Trophoblast cell (in vitro differentiated cells and primary cell): ENCODE results near the gene SCFD2.

Source experiments
- DNase-seq, 2 donors: peaks; one replicate each; pipeline ENCODE4 v3.0.0-alpha.2; 2016
- H2AFZ ChIP-seq: 2 replicates; pipeline ENCODE4 v1.6.1; 2013; ENCODE audit warnings: low read length, moderate library complexity, mild to moderate bottlenecking; ENCODE audit not compliant: insufficient read depth, poor library complexity
- H2AK5ac ChIP-seq: 2 replicates; pipeline ENCODE4 v1.6.1; 2013; ENCODE audit warnings: mild to moderate bottlenecking, low read length
- H2BK120ac ChIP-seq: 2 replicates; pipeline ENCODE4 v1.6.1; 2013; ENCODE audit warnings: low read length, mild to moderate bottlenecking, moderate library complexity; ENCODE audit not compliant: insufficient read depth, poor library complexity
- H2BK12ac ChIP-seq: 2 replicates; pipeline ENCODE4 v1.6.1; 2013; ENCODE audit warnings: mild to moderate bottlenecking, low read length, moderate library complexity
- H2BK5ac ChIP-seq: 2 replicates; pipeline ENCODE4 v1.6.1; 2013; ENCODE audit warnings: low read length, low read depth, moderate library complexity, mild to moderate bottlenecking; ENCODE audit not compliant: poor library complexity
- H3K14ac ChIP-seq: 2 replicates; pipeline ENCODE4 v1.6.1; 2013; ENCODE audit warnings: mild to moderate bottlenecking, low read length
- H3K18ac ChIP-seq: 2 replicates; pipeline ENCODE4 v1.6.1; 2013; ENCODE audit warnings: mild to moderate bottlenecking, low read length
- H3K23ac ChIP-seq: 2 replicates; pipeline ENCODE4 v1.6.1; 2013; ENCODE audit warnings: low read length
- H3K27ac ChIP-seq: 2 replicates; pipeline ENCODE4 v1.5.1; 2013; ENCODE audit warnings: low read depth, mild to moderate bottlenecking, inconsistent platforms, low read length, moderate library complexity
- H3K27me3 ChIP-seq: 2 replicates; pipeline ENCODE4 v1.6.1; 2013; ENCODE audit warnings: inconsistent platforms, mild to moderate bottlenecking, low read length, moderate library complexity; ENCODE audit not compliant: insufficient read depth
- H3K36me3 ChIP-seq, 2 experiments: 1 replicate in 1 of 2; 2 replicates in 1 of 2; pipeline ENCODE4 v1.6.1; 2013; ENCODE audit warnings: low read length in 2 of 2, mild to moderate bottlenecking in 2 of 2, moderate library complexity in 1 of 2; ENCODE audit not compliant: insufficient read depth in 2 of 2, control insufficient read depth in 1 of 2
- H3K4ac ChIP-seq: 2 replicates; pipeline ENCODE4 v1.6.1; 2013; ENCODE audit warnings: low read depth, mild to moderate bottlenecking, low read length, moderate library complexity
- H3K4me1 ChIP-seq, 2 experiments: 1 replicate in 1 of 2; 2 replicates in 1 of 2; pipeline ENCODE4 v1.6.1; 2013; ENCODE audit warnings: low read length in 2 of 2, mild to moderate bottlenecking in 2 of 2, moderate library complexity in 1 of 2; ENCODE audit not compliant: insufficient read depth in 2 of 2, control insufficient read depth in 1 of 2
- H3K4me2 ChIP-seq: 2 replicates; pipeline ENCODE4 v1.6.1; 2013; ENCODE audit warnings: inconsistent platforms, mild to moderate bottlenecking, low read length, moderate library complexity
- H3K4me3 ChIP-seq: 2 replicates; pipeline ENCODE4 v1.5.1; 2013; ENCODE audit warnings: mild to moderate bottlenecking, low read depth, low read length, inconsistent platforms
- H3K79me1 ChIP-seq: one replicate; pipeline ENCODE4 v1.6.1; 2013; ENCODE audit warnings: low read length
- H3K79me2 ChIP-seq: 2 replicates; pipeline ENCODE4 v1.6.1; 2013; ENCODE audit warnings: low read length, mild to moderate bottlenecking; ENCODE audit not compliant: control insufficient read depth, insufficient read depth, poor library complexity
- H3K9ac ChIP-seq: 2 replicates; pipeline ENCODE4 v1.6.1; 2013; ENCODE audit warnings: mild to moderate bottlenecking, low read length
- H3K9me3 ChIP-seq: 2 replicates; pipeline ENCODE4 v1.6.1; 2013; ENCODE audit warnings: low read depth, mild to moderate bottlenecking, control low read depth, inconsistent platforms, low read length; ENCODE audit not compliant: insufficient read depth
- H4K12ac ChIP-seq: 2 replicates; pipeline ENCODE4 v1.6.1; 2013; ENCODE audit warnings: low read depth, mild to moderate bottlenecking, low read length, moderate library complexity
- H4K8ac ChIP-seq: 2 replicates; pipeline ENCODE4 v1.6.1; 2013; ENCODE audit warnings: low read depth, mild to moderate bottlenecking, low read length, moderate library complexity
- H4K91ac ChIP-seq: one replicate; pipeline ENCODE4 v1.6.1; 2013; ENCODE audit warnings: low read depth, mild to moderate bottlenecking, low read length, moderate library complexity
- WGBS: extraction: QIAGEN DNeasy Blood & Tissue Kit; methylation state at CpG from one replicate; pipeline ENCODE4 v1.1.7; 2013; ENCODE audit warnings: missing lambda C conversion rate; ENCODE audit not compliant: insufficient read length, insufficient coverage; ENCODE audit errors: extremely low coverage; 5-methylcytosine and 5-hydroxymethylcytosine counted together

SCFD2 gene

DNA sequence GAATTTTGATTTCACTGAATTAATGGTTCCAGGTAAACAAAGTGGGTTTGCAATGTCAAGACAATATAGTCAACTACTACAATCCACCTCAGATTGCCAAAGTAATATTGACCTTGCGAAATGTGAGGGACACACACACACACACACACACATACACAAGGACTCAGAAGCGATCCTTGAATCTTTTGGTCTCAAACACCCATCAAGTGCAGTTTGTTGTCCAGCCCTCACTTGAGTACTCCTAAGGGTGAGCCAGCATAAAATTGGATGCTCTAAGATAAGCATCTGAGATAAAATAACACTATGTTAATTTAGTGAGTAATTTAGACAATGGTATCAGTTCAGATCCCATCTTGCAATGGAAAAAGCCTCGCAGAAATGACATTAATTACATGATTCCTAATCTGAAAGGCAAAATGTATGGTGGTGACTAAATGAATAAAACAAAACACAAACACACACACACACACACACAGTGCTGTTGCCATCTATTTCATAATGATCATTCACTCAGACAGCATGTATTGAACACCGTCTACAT is 401.2 kb downstream of the SCFD2 start:
- no peak overlapping the region for H2AFZ ChIP-seq
- no peak overlapping the region for H3K23ac ChIP-seq
- no peaks in the 10 kb centered on the region for H3K27me3 ChIP-seq
- H4K91ac ChIP-seq, result no peak overlapping the region
- H3K4me3 ChIP-seq, result no peak overlapping the region
- H3K27ac ChIP-seq, result no peak overlapping the region
- peak; percentile 59 to 90 for DNase-seq
- no peaks in the 10 kb centered on the region for H3K79me1 ChIP-seq
- H3K4me1 ChIP-seq, result peaks cover 0 to 6% of the 10 kb centered on the region in 2 experiments
- whole genome bisulfite sequencing, result no CpG with 5 or more reads among the region's 4 CpGs
- no peak overlapping the region for H2BK120ac ChIP-seq
- H2BK5ac ChIP-seq, result no peak overlapping the region
- no peak overlapping the region for H3K9ac ChIP-seq
- H2BK12ac ChIP-seq, result no peak overlapping the region
- H2AK5ac ChIP-seq, result no peak overlapping the region
- no peak overlapping the region for H3K4ac ChIP-seq
- no peaks in the 10 kb centered on the region for H3K79me2 ChIP-seq
- no peak overlapping the region for H4K8ac ChIP-seq
- H3K4me2 ChIP-seq, result no peak overlapping the region
- H4K12ac ChIP-seq, result no peak overlapping the region
- H3K9me3 ChIP-seq, result peaks cover 1% of the 10 kb centered on the region
- H3K36me3 ChIP-seq, result no peaks in the 10 kb centered on the region
- no peak overlapping the region for H3K18ac ChIP-seq
- H3K14ac ChIP-seq, result no peak overlapping the region

- no peak for DNase-seq
- H3K27me3 ChIP-seq, result no peaks in the 10 kb centered on the region
- no peaks in the 10 kb centered on the region for H3K79me1 ChIP-seq
- H4K12ac ChIP-seq, result no peak overlapping the region
- H3K4me1 ChIP-seq, result peaks cover 0 to 6% of the 10 kb centered on the region in 2 experiments
- no peak overlapping the region for H3K4me3 ChIP-seq
- H4K8ac ChIP-seq, result no peak overlapping the region
- no peak overlapping the region for H3K27ac ChIP-seq
- H2BK120ac ChIP-seq, result no peak overlapping the region
- H2AFZ ChIP-seq, result no peak overlapping the region
- no peak overlapping the region for H3K14ac ChIP-seq
- H3K9ac ChIP-seq, result no peak overlapping the region
- no peak overlapping the region for H2AK5ac ChIP-seq
- H3K4ac ChIP-seq, result no peak overlapping the region
- no peak overlapping the region for H2BK5ac ChIP-seq
- no peak overlapping the region for H3K18ac ChIP-seq
- peaks cover 1% of the 10 kb centered on the region for H3K9me3 ChIP-seq
- H2BK12ac ChIP-seq, result no peak overlapping the region
- no peaks in the 10 kb centered on the region for H3K36me3 ChIP-seq
- no peak overlapping the region for H3K23ac ChIP-seq
- H3K79me2 ChIP-seq, result no peaks in the 10 kb centered on the region
- no peak overlapping the region for H3K4me2 ChIP-seq
- H4K91ac ChIP-seq, result no peak overlapping the region
Measured at GRCh38 chr4:52964011-52964410, 401.9 kb downstream of the SCFD2 start.

- no peak overlapping the region for H2BK12ac ChIP-seq
- no peak overlapping the region for H2BK120ac ChIP-seq
- H3K9ac ChIP-seq, result no peak overlapping the region
- WGBS, result no CpG with 5 or more reads among the region's 3 CpGs
- no peak overlapping the region for H3K18ac ChIP-seq
- no peaks in the 10 kb centered on the region for H3K9me3 ChIP-seq
- no peak overlapping the region for H4K8ac ChIP-seq
- no peaks in the 10 kb centered on the region for H3K27me3 ChIP-seq
- H3K36me3 ChIP-seq, result no peaks in the 10 kb centered on the region
- H2BK5ac ChIP-seq, result no peak overlapping the region
- no peak overlapping the region for H2AFZ ChIP-seq
- no peak overlapping the region for H3K4me2 ChIP-seq
- H3K14ac ChIP-seq, result no peak overlapping the region
- H2AK5ac ChIP-seq, result no peak overlapping the region
- no peaks in the 10 kb centered on the region for H3K79me2 ChIP-seq
- no peak overlapping the region for H4K91ac ChIP-seq
- no peak overlapping the region for H3K27ac ChIP-seq
- H4K12ac ChIP-seq, result no peak overlapping the region
- H3K4ac ChIP-seq, result no peak overlapping the region
- no peak for DNase-seq
- H3K4me1 ChIP-seq, result peaks cover 0 to 4% of the 10 kb centered on the region in 2 experiments
- no peak overlapping the region for H3K23ac ChIP-seq
- H3K79me1 ChIP-seq, result no peaks in the 10 kb centered on the region
- H3K4me3 ChIP-seq, result no peak overlapping the region
Measured at GRCh38 chr4:52962721-52963120, 403.1 kb downstream of the SCFD2 start.

DNA sequence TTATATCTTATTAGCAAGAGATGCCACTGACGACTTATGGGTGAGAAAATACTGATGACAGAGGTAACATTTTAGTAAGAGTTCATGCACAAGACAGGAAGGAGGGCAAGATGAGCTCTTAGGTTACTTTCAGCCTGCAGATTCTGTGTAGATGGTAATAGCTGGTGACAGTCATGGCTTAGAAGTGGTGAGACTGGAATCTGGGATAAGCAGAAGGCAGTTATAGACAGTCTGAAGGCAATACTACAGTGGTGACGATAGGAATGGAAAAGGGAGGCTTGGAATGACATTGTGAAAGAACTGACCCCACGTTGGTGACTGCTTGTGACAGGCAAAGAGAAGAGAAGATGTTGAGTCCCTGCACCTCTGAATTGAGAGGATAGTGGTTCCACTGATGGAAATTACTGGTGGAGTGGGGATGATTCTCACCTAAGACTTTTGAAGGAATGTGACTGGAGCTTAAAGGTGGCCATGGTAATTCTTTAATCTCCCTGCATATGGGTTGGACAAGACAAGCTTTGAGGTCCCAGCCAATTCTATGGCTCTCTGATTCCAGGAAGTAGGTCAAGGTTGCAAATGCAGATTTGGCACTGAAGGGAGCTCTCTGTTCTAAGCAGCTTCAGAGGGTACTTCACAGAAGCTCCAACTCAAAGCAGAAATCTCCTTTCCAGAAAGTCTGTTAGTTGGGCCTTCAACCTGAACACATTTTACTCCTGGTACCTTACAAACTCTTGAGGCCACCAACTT is 404.0 kb downstream of the SCFD2 start:
- no peak overlapping the region for H4K91ac ChIP-seq
- peaks cover 0 to 2% of the 10 kb centered on the region in 2 experiments for H3K4me1 ChIP-seq
- no CpG with 5 or more reads among the region's 3 CpGs for WGBS
- no peaks in the 10 kb centered on the region for H3K27me3 ChIP-seq
- no peaks in the 10 kb centered on the region for H3K79me2 ChIP-seq
- DNase-seq, result peak; percentile 70 to 88
- H2AFZ ChIP-seq, result no peak overlapping the region
- H3K36me3 ChIP-seq, result no peaks in the 10 kb centered on the region
- no peak overlapping the region for H3K4me2 ChIP-seq
- H3K18ac ChIP-seq, result no peak overlapping the region
- H3K9me3 ChIP-seq, result no peaks in the 10 kb centered on the region
- H3K27ac ChIP-seq, result no peak overlapping the region
- H2BK5ac ChIP-seq, result no peak overlapping the region
- H3K23ac ChIP-seq, result no peak overlapping the region
- no peak overlapping the region for H4K12ac ChIP-seq
- H2BK12ac ChIP-seq, result no peak overlapping the region
- H3K4ac ChIP-seq, result no peak overlapping the region
- H2BK120ac ChIP-seq, result no peak overlapping the region
- H4K8ac ChIP-seq, result no peak overlapping the region
- H3K79me1 ChIP-seq, result no peaks in the 10 kb centered on the region
- no peak overlapping the region for H2AK5ac ChIP-seq
- no peak overlapping the region for H3K4me3 ChIP-seq
- no peak overlapping the region for H3K9ac ChIP-seq
- no peak overlapping the region for H3K14ac ChIP-seq
